K562 (cell line): Measurements from ENCODE around the gene MYMX. TPM values are rescaled to one million over a fixed set of nuclear protein-coding genes. Genes with fewer than 3 reads are reported as not detected.
A peak's percentile ranks its signal among the peaks of the same experiment; 100 is the strongest.

Experiments used
- CHD7 ChIP-seq: fragments of 200-600 bp; sonication (generic); IDR thresholded peaks from one replicate; pipeline ENCODE4 v1.6.1; 2012; ENCODE audit warnings: mild to moderate bottlenecking, low read depth, low read length, inconsistent platforms
- DEAF1 ChIP-seq: fragments of 450-650 bp; formaldehyde crosslinking; IDR thresholded peaks from 2 replicates; pipeline ENCODE4 v1.4.0; 2020; ENCODE audit warnings: mild to moderate bottlenecking, moderate library complexity
- MECOM ChIP-seq: fragments of 250-450 bp; sonication (Bioruptor Pico); IDR thresholded peaks from 2 replicates; pipeline ENCODE4 v1.8.0; 2022; ENCODE audit warnings: inconsistent platforms
- RCOR1 ChIP-seq, 2 experiments: IDR thresholded peaks; 2 replicates each; pipeline ENCODE4 v1.6.1; 2012; ENCODE audit warnings: low read depth in 2 of 2, low read length in 2 of 2, borderline replicate concordance in 1 of 2, improper control_type of control experiment in 1 of 2
- SLC30A9 ChIP-seq: fragments of 250-450 bp; sonication (Bioruptor Pico); IDR thresholded peaks from 2 replicates; pipeline ENCODE4 v1.8.0; 2022; ENCODE audit warnings: mild to moderate bottlenecking, moderate library complexity
- ZNF778 ChIP-seq: fragments of 450-650 bp; formaldehyde crosslinking; IDR thresholded peaks from 2 replicates; pipeline ENCODE4 v1.4.0; 2020; ENCODE audit warnings: mild to moderate bottlenecking, moderate library complexity
- polyA plus RNA-seq, 8 experiments: library from polyadenylated mRNA; depleted of rRNA in 4 of 8; stranded (reverse) in 5 of 8; unstranded in 3 of 8; fragments of >200 nt; fragmentation: Nextera tagmentation in 2 of 8; fragmentation: Illumina TruSeq in 1 of 8; extraction: Ambion mirVana in 2 of 8; extraction: Trizol in 1 of 8; gene quantifications; 2 replicates each; pipeline versions ENCODE4 v1.2.1 to v1.2.3, GENCODE V29; 2011 to 2014; ENCODE audit warnings: inconsistent platforms in 1 of 8, missing spikeins in 1 of 8
- total RNA-seq, 7 experiments: library from RNA; depleted of rRNA in 6 of 7; stranded (reverse); fragments of >200 nt in 6 of 7; fragmentation: Illumina TruSeq in 2 of 7; extraction: Trizol in 2 of 7; gene quantifications; 2 replicates each; pipeline versions ENCODE4 v1.2.1 to v1.2.3, GENCODE V29; 2011 to 2021; ENCODE audit warnings: low replicate concordance in 1 of 7

The MYMX gene
- total and polyA plus RNA-seq, 9 of the 15 experiments (the other 6 are each of a cell fraction or from before 2014, with no cell fraction given) = 0.12 TPM; not detected in 8

GRCh38 chr6:44219815-44220784 lies 3.4 kb downstream of the MYMX start (continued):
- TF ChIP-seq CHD7 = no peak
- no peak for TF ChIP-seq SLC30A9
- peak in 1 of 2 experiments; percentile 2; a peak in 1 of 4 replicates for TF ChIP-seq RCOR1 (IDR thresholded peaks at IDR 0.05; ENCODE audit: borderline replicate concordance in 1 of 2, low read depth in 2 of 2, low read length in 2 of 2)
- TF ChIP-seq MECOM (CRISPR knock-in tag) = no peak
- no peak for TF ChIP-seq ZNF778 (CRISPR knock-in tag)
- no peak for TF ChIP-seq DEAF1 (CRISPR knock-in tag)
- TF ChIP-seq, all 486 proteins: peak for 4
